Frontal cortex (tissue), 4 donors: ENCODE results near the gene P4HTM. TPM values are rescaled to one million over a fixed set of nuclear protein-coding genes. Genes with fewer than 3 reads are reported as not detected.
"Not testable (repeated sequence)": the region's sequence is repeated elsewhere in the genome, so short reads cannot be mapped to it uniquely, and the experiment has no call there.

Source experiments
- DNase-seq, 2 donors: peaks; one replicate each; pipeline ENCODE4 v3.0.0; 2012; ENCODE audit warnings: low spot score in 2 of 2
- FAIRE-seq: peaks from 2 replicates; lab custom pipeline; 2012; peaks lifted over from hg19 to GRCh38; lab: Jason Lieb, UNC
- total RNA-seq: library from RNA; depleted of rRNA; stranded (reverse); fragments of >200 nt; gene quantifications from one replicate; pipeline ENCODE4 v1.2.3, GENCODE V29; 2014
- donor health status: control.
- donor health status: control.
- donor health status: control.

P4HTM gene
- total RNA-seq, 1 donor from 2014 or later: 53.8 TPM

- FAIRE-seq (no peak), DNase-seq (no peak)
Measured at GRCh38 chr3:49006408-49007067, 16.5 kb downstream of the P4HTM start.

GRCh38 chr3:49007068-49007770 lies 17.2 kb downstream of the P4HTM start, which contains the start of gene WDR6:
Gene WDR6 (plus strand): TSS chr3:49007391. CDS start chr3:49007432, 41 bp downstream.
- DNase-seq: peak; percentile 85 to 97
- no peak for FAIRE-seq

GRCh38 chr3:49007771-49008528 lies 17.9 kb downstream of the P4HTM start:
- peak; percentile 70 to 87 for DNase-seq
- FAIRE-seq: no peak

GRCh38 chr3:49008627-49009026 lies 18.6 kb downstream of the P4HTM start:
- not testable (repeated sequence) for FAIRE-seq, DNase-seq

GRCh38 chr3:49009396-49009795 lies 19.4 kb downstream of the P4HTM start:
- FAIRE-seq (no peak), DNase-seq (no peak)

GRCh38 chr3:49012441-49013017 lies 22.5 kb downstream of the P4HTM start:
- FAIRE-seq (no peak), DNase-seq (no peak)

- DNase-seq (no peak), FAIRE-seq (no peak)
Measured at GRCh38 chr3:49013113-49013737, 23.2 kb downstream of the P4HTM start.

- DNase-seq: no peak
- FAIRE-seq: no peak
Measured at GRCh38 chr3:49013738-49014660, 24.0 kb downstream of the P4HTM start.

GRCh38 chr3:49015072-49015471 lies 25.0 kb downstream of the P4HTM start:
- FAIRE-seq (no peak), DNase-seq (no peak)

GRCh38 chr3:49015765-49016164 lies 25.7 kb downstream of the P4HTM start:
- DNase-seq (no peak), FAIRE-seq (no peak)

GRCh38 chr3:49016414-49017228 lies 26.6 kb downstream of the P4HTM start:
- FAIRE-seq (no peak), DNase-seq (no peak)

- no peak for FAIRE-seq
- DNase-seq: no peak
Measured at GRCh38 chr3:49017229-49017970, 27.4 kb downstream of the P4HTM start.

- FAIRE-seq (no peak), DNase-seq (peak; percentile 84 to 91)
Measured at GRCh38 chr3:49017971-49018706, 28.1 kb downstream of the P4HTM start, which contains the start of gene DALRD3. Gene DALRD3 (minus strand): TSS chr3:49018580. CDS start chr3:49018564, 16 bp downstream.

- FAIRE-seq: no peak
Measured at GRCh38 chr3:49018707-49019006, 28.6 kb downstream of the P4HTM start.

GRCh38 chr3:49019941-49020329 lies 29.9 kb downstream of the P4HTM start:
- no peak for FAIRE-seq

More at GRCh38 chr3:49018707-49019006, 28.6 kb downstream of the P4HTM start:
- no peak for DNase-seq

GRCh38 chr3:49020330-49021212 lies 30.5 kb downstream of the P4HTM start:
- DNase-seq: no peak
- FAIRE-seq: no peak

More at GRCh38 chr3:49019941-49020329, 29.9 kb downstream of the P4HTM start:
- DNase-seq: no peak
